ENCODE data around the gene DOK6.

Gene DOK6

DNA sequence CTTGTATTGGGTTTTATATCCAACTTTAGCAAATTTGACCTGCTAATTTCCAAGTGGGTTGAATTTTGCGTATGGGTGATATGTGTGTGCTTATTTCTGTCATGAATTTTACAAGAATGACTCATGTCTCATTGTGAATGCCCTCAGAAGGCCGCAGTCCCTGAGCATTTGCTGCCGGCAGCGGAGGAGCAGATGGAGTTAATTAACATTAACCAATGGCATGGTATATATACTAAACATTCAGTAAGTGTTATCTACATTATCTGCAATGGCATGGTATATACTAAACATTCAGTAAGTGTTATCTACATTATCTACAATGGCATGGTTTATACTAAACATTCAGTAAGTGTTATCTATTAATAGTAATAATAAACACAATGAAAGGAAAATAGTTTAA lies 90.1 kb downstream of the DOK6 start:
- Histone ChIP-seq H3K4me1 (ENCODE audit: control insufficient read depth, insufficient read depth, low read length) (no peaks in the 10 kb centered on the region), H3K27ac (ENCODE audit: low read depth, low read length) (no peak overlapping the region), H3K36me3 (ENCODE audit: control insufficient read depth, insufficient read depth, low read length) (no peaks in the 10 kb centered on the region), H3K9ac (ENCODE audit: low read depth, low read length) (no peak overlapping the region), H3K9me3 (ENCODE audit: control insufficient read depth, insufficient read depth, low read length) (no peaks in the 10 kb centered on the region; the same call in 1 of the 2 replicates), H3K4me3 (ENCODE audit: low read depth, low read length) (no peak overlapping the region), H3K27me3 (ENCODE audit: control insufficient read depth, insufficient read depth, low read length) (no peaks in the 10 kb centered on the region)

DNA sequence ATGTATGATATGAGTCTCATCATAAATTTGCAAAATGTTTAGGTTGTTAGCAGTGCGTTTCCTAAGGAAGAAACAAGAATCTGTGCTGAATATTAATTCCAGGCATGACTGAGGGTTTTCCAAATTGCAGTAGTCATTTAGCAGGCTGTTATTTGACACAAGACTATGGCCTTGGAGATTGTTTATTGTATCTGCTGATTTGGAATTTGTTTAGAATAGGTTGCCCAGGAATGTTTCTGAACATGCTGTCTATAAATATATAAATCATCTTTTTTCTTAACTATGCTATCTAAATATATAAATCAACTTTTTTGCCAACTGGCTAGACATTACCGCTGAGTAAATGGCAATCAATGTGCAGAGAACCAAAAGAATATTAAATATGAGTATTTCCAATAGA lies 90.9 kb downstream of the DOK6 start:
- Histone ChIP-seq H3K36me3 (ENCODE audit: control insufficient read depth, insufficient read depth, low read length) (no peaks in the 10 kb centered on the region), H3K4me1 (ENCODE audit: control insufficient read depth, insufficient read depth, low read length) (no peaks in the 10 kb centered on the region), H3K27me3 (ENCODE audit: control insufficient read depth, insufficient read depth, low read length) (no peaks in the 10 kb centered on the region), H3K4me3 (ENCODE audit: low read depth, low read length) (no peak overlapping the region), H3K27ac (ENCODE audit: low read depth, low read length) (no peak overlapping the region), H3K9me3 (ENCODE audit: control insufficient read depth, insufficient read depth, low read length) (no peaks in the 10 kb centered on the region; the same call in 1 of the 2 replicates), H3K9ac (ENCODE audit: low read depth, low read length) (no peak overlapping the region)

DNA sequence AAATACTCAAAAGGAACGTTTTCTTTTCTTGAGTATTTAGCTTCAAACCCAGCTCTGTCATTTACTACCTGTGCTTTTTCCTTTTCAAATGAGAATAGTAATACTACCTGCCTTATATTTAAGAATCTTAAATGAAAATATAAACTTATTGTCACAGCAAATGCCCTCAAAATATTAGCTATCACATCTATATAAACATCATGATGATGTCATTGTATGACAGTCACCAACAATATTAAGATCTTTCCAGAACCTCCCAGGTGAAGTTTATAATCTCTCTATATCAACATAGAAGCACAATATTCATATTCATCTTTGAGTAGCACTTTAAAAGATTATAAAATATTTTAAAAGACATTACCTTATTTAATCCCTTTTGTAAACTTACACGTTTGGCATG lies 92.2 kb downstream of the DOK6 start:
- no peaks in the 10 kb centered on the region for H3K27me3 ChIP-seq (ENCODE audit: control insufficient read depth, insufficient read depth, low read length)
- H3K9ac ChIP-seq (ENCODE audit: low read depth, low read length) = no peak overlapping the region

DNA sequence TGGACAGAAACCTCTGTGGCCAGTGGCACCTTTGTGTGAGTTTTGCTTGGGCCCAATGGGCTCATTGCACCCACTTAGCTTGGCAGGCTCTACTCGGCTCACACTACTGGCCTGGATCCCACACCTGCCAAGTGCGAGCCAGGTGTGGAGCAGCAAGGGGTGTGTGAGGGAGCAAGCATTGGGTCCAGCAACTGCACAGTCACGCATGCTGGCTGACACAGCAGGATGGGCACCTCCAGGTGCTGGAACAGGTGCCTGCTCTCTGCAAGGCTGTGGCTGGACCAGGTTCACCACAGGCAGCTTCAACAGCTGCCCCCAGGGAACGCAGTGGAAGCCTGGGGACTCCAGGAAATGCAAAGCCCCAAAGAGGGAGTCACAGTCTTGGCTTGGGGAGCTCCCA lies 94.2 kb downstream of the DOK6 start:
- Histone ChIP-seq H3K27me3 (ENCODE audit: control insufficient read depth, insufficient read depth, low read length) (no peaks in the 10 kb centered on the region), H3K9ac (ENCODE audit: low read depth, low read length) (no peak overlapping the region), H3K27ac (ENCODE audit: low read depth, low read length) (no peak overlapping the region), H3K4me1 (ENCODE audit: control insufficient read depth, insufficient read depth, low read length) (no peaks in the 10 kb centered on the region), H3K36me3 (ENCODE audit: control insufficient read depth, insufficient read depth, low read length) (no peaks in the 10 kb centered on the region), H3K4me3 (ENCODE audit: low read depth, low read length) (no peak overlapping the region), H3K9me3 (ENCODE audit: control insufficient read depth, insufficient read depth, low read length) (no peaks in the 10 kb centered on the region; the same call in 1 of the 2 replicates)

More for the DNA sequence above, 92.2 kb downstream of the DOK6 start:
- H3K36me3 ChIP-seq (ENCODE audit: control insufficient read depth, insufficient read depth, low read length) = no peaks in the 10 kb centered on the region
- H3K4me3 ChIP-seq (ENCODE audit: low read depth, low read length) = no peak overlapping the region
- no peaks in the 10 kb centered on the region for H3K4me1 ChIP-seq (ENCODE audit: control insufficient read depth, insufficient read depth, low read length)
- no peaks in the 10 kb centered on the region; the same call in 1 of the 2 replicates for H3K9me3 ChIP-seq (ENCODE audit: control insufficient read depth, insufficient read depth, low read length)
- no peak overlapping the region for H3K27ac ChIP-seq (ENCODE audit: low read depth, low read length)

DNA sequence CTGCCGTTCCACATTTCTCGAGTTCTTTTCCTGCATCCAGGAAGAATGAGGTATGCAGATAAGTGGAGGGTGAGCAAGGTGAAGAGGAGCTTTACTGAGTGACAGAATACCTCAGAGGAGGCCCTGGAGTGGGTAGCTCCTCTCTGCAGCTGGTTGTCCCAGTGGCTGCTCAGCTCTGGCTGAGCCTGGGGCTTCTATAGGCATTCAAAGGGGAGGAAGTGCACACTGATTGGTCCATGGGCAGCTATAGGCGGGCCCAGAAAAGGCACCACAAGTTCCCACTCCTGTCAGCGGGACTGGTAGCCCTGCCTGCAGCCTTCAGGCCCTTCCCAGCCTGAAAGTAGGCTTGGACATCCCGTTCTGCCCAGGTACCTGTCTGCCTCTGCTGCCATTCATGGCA lies 94.7 kb downstream of the DOK6 start:
- Histone ChIP-seq H3K9ac (ENCODE audit: low read depth, low read length) (no peak overlapping the region), H3K4me1 (ENCODE audit: control insufficient read depth, insufficient read depth, low read length) (no peaks in the 10 kb centered on the region), H3K36me3 (ENCODE audit: control insufficient read depth, insufficient read depth, low read length) (no peaks in the 10 kb centered on the region), H3K4me3 (ENCODE audit: low read depth, low read length) (no peak overlapping the region), H3K27me3 (ENCODE audit: control insufficient read depth, insufficient read depth, low read length) (no peaks in the 10 kb centered on the region), H3K27ac (ENCODE audit: low read depth, low read length) (no peak overlapping the region), H3K9me3 (ENCODE audit: control insufficient read depth, insufficient read depth, low read length) (no peaks in the 10 kb centered on the region; the same call in 1 of the 2 replicates)

DNA sequence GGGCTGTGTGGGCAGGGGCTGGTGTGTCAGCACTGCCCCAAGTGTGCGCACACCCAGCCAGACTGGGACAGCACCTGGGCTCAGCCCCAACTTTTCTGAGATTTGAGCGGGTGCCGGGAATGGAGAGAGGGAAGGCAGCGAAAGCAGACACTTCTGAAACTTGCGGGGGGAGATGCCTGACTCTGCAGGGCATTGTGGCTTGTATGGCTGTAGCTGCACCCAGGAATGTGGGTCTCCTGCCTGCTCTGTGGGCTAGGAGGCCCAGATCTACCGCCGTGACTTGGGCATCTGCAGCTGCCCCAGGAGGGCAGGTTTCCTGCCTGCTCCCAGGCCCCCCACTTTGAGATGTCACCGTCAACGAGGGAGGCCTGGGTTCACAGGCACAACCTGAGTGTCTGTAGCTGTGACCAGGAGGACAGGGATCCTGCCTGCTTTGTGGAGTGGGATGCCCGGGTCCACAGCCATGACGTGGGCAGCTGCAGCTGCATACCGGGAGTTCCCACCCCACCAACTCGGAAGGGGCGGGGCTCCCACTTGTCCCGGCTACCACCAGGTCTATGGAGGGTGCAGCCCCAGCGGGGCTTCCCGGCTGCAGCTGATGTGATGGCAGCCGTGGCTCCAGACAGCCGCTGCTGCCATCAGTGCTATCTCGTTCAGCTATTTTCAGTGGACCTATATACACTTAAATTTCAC lies 95.3 kb downstream of the DOK6 start:
- Histone ChIP-seq H3K27ac (ENCODE audit: low read depth, low read length) (no peak overlapping the region), H3K27me3 (ENCODE audit: control insufficient read depth, insufficient read depth, low read length) (no peaks in the 10 kb centered on the region), H3K36me3 (ENCODE audit: control insufficient read depth, insufficient read depth, low read length) (no peaks in the 10 kb centered on the region), H3K4me3 (ENCODE audit: low read depth, low read length) (no peak overlapping the region), H3K9me3 (ENCODE audit: control insufficient read depth, insufficient read depth, low read length) (no peaks in the 10 kb centered on the region; the same call in 1 of the 2 replicates), H3K4me1 (ENCODE audit: control insufficient read depth, insufficient read depth, low read length) (no peaks in the 10 kb centered on the region), H3K9ac (ENCODE audit: low read depth, low read length) (no peak overlapping the region)

DNA sequence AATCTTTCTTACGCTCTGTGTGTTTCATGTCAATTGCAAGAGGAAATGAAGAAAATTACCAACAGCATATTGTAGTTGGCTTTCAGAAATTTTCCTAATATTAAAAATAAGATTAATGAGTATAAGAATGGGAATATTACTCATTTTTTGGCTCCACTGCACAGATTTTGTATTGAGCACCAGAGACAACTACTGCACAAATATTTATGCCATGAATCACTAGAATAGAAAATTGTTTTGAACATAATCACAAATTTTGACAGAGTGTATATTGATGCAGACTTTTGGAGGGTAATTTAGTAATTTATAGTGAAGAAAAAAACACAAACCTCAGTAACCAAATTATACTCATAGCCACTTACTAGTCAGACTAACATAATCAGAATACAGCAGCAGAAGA lies 118.3 kb downstream of the DOK6 start:
- Histone ChIP-seq H3K4me3 (ENCODE audit: low read depth, low read length) (no peak overlapping the region), H3K9ac (ENCODE audit: low read depth, low read length) (no peak overlapping the region), H3K36me3 (ENCODE audit: control insufficient read depth, insufficient read depth, low read length) (no peaks in the 10 kb centered on the region), H3K9me3 (ENCODE audit: control insufficient read depth, insufficient read depth, low read length) (no peaks in the 10 kb centered on the region), H3K27ac (ENCODE audit: low read depth, low read length) (no peak overlapping the region), H3K27me3 (ENCODE audit: control insufficient read depth, insufficient read depth, low read length) (no peaks in the 10 kb centered on the region), H3K4me1 (ENCODE audit: control insufficient read depth, insufficient read depth, low read length) (no peaks in the 10 kb centered on the region)

DNA sequence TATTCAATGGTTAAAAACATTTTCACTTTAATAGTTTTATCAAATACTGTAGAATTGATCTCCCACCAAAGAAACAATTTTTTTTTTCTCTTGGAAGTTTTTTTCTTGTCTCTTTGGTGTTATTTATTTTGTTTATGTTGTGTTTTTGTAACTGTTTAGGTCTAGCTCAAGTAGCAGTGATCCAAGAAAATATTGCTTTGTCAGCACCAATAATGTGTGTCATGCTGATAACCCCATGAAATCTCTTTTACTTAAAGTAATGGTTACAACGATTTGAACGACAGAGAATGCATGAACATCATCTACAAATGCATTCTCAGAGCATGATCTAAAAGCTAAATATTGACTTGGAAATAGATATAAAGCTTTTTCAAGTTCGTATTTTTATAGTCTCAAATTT lies 122.9 kb downstream of the DOK6 start:
- H3K36me3 ChIP-seq (ENCODE audit: control insufficient read depth, insufficient read depth, low read length) = no peaks in the 10 kb centered on the region
- H3K27ac ChIP-seq (ENCODE audit: low read depth, low read length) = no peak overlapping the region
- H3K27me3 ChIP-seq (ENCODE audit: control insufficient read depth, insufficient read depth, low read length) = no peaks in the 10 kb centered on the region
- H3K4me3 ChIP-seq (ENCODE audit: low read depth, low read length) = no peak overlapping the region
- H3K9ac ChIP-seq (ENCODE audit: low read depth, low read length) = no peak overlapping the region
- H3K4me1 ChIP-seq (ENCODE audit: control insufficient read depth, insufficient read depth, low read length) = no peaks in the 10 kb centered on the region
- no peaks in the 10 kb centered on the region for H3K9me3 ChIP-seq (ENCODE audit: control insufficient read depth, insufficient read depth, low read length)

DNA sequence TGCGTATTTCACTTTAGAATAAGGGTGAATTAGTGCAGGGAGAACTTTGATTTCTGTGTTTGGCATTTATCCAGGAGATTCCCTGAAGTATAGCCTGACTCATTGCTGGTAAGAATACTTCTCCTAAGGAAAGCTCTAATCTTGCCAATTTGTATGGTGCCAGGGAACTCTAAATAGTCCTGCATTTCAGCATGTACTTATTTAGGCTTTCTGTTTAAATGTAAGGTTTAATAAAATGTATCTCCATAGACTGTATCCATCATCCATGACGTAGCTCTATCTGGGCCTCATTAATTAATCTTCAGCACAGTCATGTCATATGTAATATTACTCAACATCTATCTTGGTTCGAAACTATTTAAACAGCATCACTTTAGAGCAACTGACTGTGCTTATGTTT lies 127.7 kb downstream of the DOK6 start:
- Histone ChIP-seq H3K36me3 (ENCODE audit: control insufficient read depth, insufficient read depth, low read length) (no peaks in the 10 kb centered on the region), H3K4me1 (ENCODE audit: control insufficient read depth, insufficient read depth, low read length) (no peaks in the 10 kb centered on the region), H3K27me3 (ENCODE audit: control insufficient read depth, insufficient read depth, low read length) (no peaks in the 10 kb centered on the region), H3K9ac (ENCODE audit: low read depth, low read length) (no peak overlapping the region), H3K4me3 (ENCODE audit: low read depth, low read length) (no peak overlapping the region), H3K27ac (ENCODE audit: low read depth, low read length) (no peak overlapping the region), H3K9me3 (ENCODE audit: control insufficient read depth, insufficient read depth, low read length) (no peaks in the 10 kb centered on the region)

DNA sequence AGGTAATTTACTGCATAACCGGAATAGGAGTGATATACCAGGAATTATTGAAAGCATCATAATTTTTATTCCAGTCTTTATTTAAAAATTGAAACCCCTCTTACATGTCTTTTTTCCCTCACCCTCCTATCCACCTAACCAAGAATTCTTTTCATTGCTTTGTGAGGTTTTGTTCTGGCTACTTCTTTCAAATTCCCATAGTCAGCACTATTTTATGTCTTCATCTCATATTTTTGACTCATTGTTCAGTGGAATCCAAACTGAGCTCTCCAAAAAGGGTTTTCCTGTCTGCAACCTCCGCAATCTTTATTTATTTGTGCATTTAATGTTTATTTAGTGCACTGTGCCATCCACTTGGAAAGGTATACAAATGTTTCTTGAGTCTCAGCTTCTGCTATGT lies 128.5 kb downstream of the DOK6 start:
- Histone ChIP-seq H3K36me3 (ENCODE audit: control insufficient read depth, insufficient read depth, low read length) (no peaks in the 10 kb centered on the region), H3K9me3 (ENCODE audit: control insufficient read depth, insufficient read depth, low read length) (no peaks in the 10 kb centered on the region), H3K4me3 (ENCODE audit: low read depth, low read length) (no peak overlapping the region), H3K27ac (ENCODE audit: low read depth, low read length) (no peak overlapping the region), H3K4me1 (ENCODE audit: control insufficient read depth, insufficient read depth, low read length) (no peaks in the 10 kb centered on the region), H3K27me3 (ENCODE audit: control insufficient read depth, insufficient read depth, low read length) (no peaks in the 10 kb centered on the region), H3K9ac (ENCODE audit: low read depth, low read length) (no peak overlapping the region)

DNA sequence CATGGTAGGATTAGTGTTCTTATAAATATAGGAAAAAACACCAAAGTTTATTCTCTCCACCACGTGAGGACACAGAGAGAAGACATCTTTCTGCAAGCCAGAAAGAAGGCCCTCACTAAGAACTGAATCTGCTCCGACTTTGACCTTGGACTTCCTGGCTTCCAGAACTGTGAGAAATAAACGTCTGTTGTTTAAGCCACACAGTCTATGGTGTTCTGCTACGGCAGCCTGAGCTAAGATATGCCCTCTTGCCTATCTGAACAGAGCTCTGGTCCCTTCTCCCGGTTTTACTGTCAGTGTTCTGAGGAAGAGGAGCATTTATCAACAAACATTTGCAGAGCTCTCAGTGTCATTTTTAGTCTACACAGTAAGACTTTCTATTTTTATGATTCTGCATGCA lies 131.3 kb downstream of the DOK6 start:
- H3K9me3 ChIP-seq (ENCODE audit: control insufficient read depth, insufficient read depth, low read length) = no peaks in the 10 kb centered on the region
- no peaks in the 10 kb centered on the region for H3K36me3 ChIP-seq (ENCODE audit: control insufficient read depth, insufficient read depth, low read length)
- no peak overlapping the region for H3K9ac ChIP-seq (ENCODE audit: low read depth, low read length)
- peaks cover 6% of the 10 kb centered on the region; the same call in 1 of the 2 replicates for H3K4me1 ChIP-seq (ENCODE audit: control insufficient read depth, insufficient read depth, low read length)
- H3K27me3 ChIP-seq (ENCODE audit: control insufficient read depth, insufficient read depth, low read length) = no peaks in the 10 kb centered on the region
- no peak overlapping the region for H3K27ac ChIP-seq (ENCODE audit: low read depth, low read length)
- H3K4me3 ChIP-seq (ENCODE audit: low read depth, low read length) = no peak overlapping the region
